Colon (tissue), 2 donors: ENCODE data around the gene RAB1A.

Experiments used
- FAIRE-seq: peaks from 2 replicates; lab custom pipeline; 2012; peaks lifted over from hg19 to GRCh38; lab: Jason Lieb, UNC
- donor health status: control.
- donor health status: control.

RAB1A gene

GRCh38 chr2:65061146-65061909 is 68.6 kb downstream of the RAB1A start:
- no peak for FAIRE-seq

- FAIRE-seq: no peak
These were observed 70.8 kb downstream of the RAB1A start for GRCh38 chr2:65059071-65059470.

- FAIRE-seq: no peak
These were observed 72.4 kb downstream of the RAB1A start for GRCh38 chr2:65057391-65058052.

GRCh38 chr2:65057054-65057375 is 72.9 kb downstream of the RAB1A start:
- FAIRE-seq: no peak

- FAIRE-seq: no peak
These were observed 73.5 kb downstream of the RAB1A start, which contains the start of gene CEP68 for GRCh38 chr2:65056215-65057053. TSS of gene CEP68 (plus strand) at chr2:65056416. CDS start at chr2:65069445, 13,029 bp downstream.

- no peak for FAIRE-seq
These were observed 74.3 kb downstream of the RAB1A start for GRCh38 chr2:65055422-65056214.

- no peak for FAIRE-seq
These were observed 75.0 kb downstream of the RAB1A start for GRCh38 chr2:65054749-65055421.

GRCh38 chr2:65053199-65053598 is 76.7 kb downstream of the RAB1A start:
- no peak for FAIRE-seq

GRCh38 chr2:65050931-65051330 is 79.0 kb downstream of the RAB1A start:
- no peak for FAIRE-seq

- FAIRE-seq: no peak
These were observed 80.8 kb downstream of the RAB1A start for GRCh38 chr2:65049010-65049639.

- FAIRE-seq: no peak
These were observed 83.1 kb downstream of the RAB1A start for GRCh38 chr2:65046633-65047407.

GRCh38 chr2:65045651-65046050 is 84.3 kb downstream of the RAB1A start:
- FAIRE-seq: no peak

- FAIRE-seq: no peak
These were observed 85.7 kb downstream of the RAB1A start for GRCh38 chr2:65044097-65044735.

GRCh38 chr2:65043001-65043400 is 86.9 kb downstream of the RAB1A start:
- FAIRE-seq: no peak

- FAIRE-seq: no peak
These were observed 89.3 kb downstream of the RAB1A start for GRCh38 chr2:65040400-65041261.

GRCh38 chr2:65039640-65040039 is 90.3 kb downstream of the RAB1A start:
- no peak for FAIRE-seq

- FAIRE-seq: no peak
These were observed 92.7 kb downstream of the RAB1A start for GRCh38 chr2:65037178-65037577.
